BJ (cell line): ENCODE data around the gene PEX10. TPM values are rescaled to one million over a fixed set of nuclear protein-coding genes. Genes with fewer than 3 reads are reported as not detected.

Experiments used
- CTCF ChIA-PET: fragments of 350-600 bp; formaldehyde crosslinking; extraction: SDS; loops from one replicate; lab custom pipeline; 2021; ENCODE audit warnings: antibody characterized with exemption, inconsistent platforms; lab: Yijun Ruan, JAX
- POLR2A ChIA-PET: fragments of 300-600 bp; sonication (Branson Sonifier 250); formaldehyde crosslinking; extraction: SDS; loops from one replicate; lab custom pipeline; 2021; ENCODE audit warnings: antibody characterized with exemption; lab: Charles Lee
- DNase-seq: peaks from one replicate; pipeline ENCODE4 v3.0.0-alpha.2; 2011; ENCODE audit warnings: low read depth
- H3K27me3 ChIP-seq: 2 replicates; pipeline ENCODE4 v1.6.0; 2011; ENCODE audit warnings: low read length; ENCODE audit not compliant: control insufficient read depth, insufficient read depth
- H3K36me3 ChIP-seq: 2 replicates; pipeline ENCODE4 v1.5.1; 2011; ENCODE audit warnings: low read length; ENCODE audit not compliant: control insufficient read depth, insufficient read depth
- H3K4me3 ChIP-seq: 2 replicates; pipeline ENCODE4 v1.5.1; 2011; ENCODE audit warnings: low read depth, mild to moderate bottlenecking, control low read depth, low read length
- polyA plus RNA-seq: library from polyadenylated mRNA; depleted of rRNA; stranded (reverse); fragments of >200 nt; gene quantifications from 2 replicates; pipeline ENCODE4 v1.2.3, GENCODE V29; 2011
- TF ChIP-seq, protein P1 (sequence below): IDR thresholded peaks from 2 replicates; pipeline ENCODE4 v1.5.1; 2011; ENCODE audit warnings: low read depth, mild to moderate bottlenecking, control low read depth, inconsistent platforms, low read length, moderate library complexity; ENCODE audit not compliant: insufficient read depth

PEX10 gene
- polyA plus RNA-seq, 1 experiment: 23.6 TPM

DNA sequence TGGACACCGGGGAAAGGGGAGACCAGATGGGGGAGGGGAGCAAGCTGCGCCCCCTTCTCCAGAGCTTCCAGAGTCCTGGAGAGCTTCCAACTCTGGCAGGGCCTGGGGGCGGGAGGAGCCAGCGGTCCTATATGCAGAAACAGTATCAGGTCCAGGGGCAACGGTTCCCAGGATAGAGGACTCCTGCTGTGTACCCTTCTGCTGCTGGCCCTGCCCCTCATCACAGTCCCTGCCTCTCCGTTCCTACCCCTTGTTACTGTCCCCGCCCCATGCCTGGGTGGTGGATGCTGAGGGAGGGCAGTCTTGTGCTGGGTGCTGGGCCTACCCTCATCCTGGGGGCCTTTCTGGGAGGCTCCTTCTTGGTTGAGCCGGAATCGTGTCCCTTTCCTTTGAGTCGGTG is 19.2 kb upstream of the PEX10 start:
- DNase-seq: no peak
- CTCF ChIA-PET: interaction anchor here (1.7 to 2.5 kb wide), 2 partner anchors 17 to 116 kb away, joined by 5 to 6 read pairs; no protein-coding TSS in a partner anchor
- H3K27me3 ChIP-seq: peaks cover 16% of the 10 kb centered on the region
- H3K36me3 ChIP-seq: no peaks in the 10 kb centered on the region
- POLR2A ChIA-PET: no interaction called here
- TF ChIP-seq, protein P1, sequence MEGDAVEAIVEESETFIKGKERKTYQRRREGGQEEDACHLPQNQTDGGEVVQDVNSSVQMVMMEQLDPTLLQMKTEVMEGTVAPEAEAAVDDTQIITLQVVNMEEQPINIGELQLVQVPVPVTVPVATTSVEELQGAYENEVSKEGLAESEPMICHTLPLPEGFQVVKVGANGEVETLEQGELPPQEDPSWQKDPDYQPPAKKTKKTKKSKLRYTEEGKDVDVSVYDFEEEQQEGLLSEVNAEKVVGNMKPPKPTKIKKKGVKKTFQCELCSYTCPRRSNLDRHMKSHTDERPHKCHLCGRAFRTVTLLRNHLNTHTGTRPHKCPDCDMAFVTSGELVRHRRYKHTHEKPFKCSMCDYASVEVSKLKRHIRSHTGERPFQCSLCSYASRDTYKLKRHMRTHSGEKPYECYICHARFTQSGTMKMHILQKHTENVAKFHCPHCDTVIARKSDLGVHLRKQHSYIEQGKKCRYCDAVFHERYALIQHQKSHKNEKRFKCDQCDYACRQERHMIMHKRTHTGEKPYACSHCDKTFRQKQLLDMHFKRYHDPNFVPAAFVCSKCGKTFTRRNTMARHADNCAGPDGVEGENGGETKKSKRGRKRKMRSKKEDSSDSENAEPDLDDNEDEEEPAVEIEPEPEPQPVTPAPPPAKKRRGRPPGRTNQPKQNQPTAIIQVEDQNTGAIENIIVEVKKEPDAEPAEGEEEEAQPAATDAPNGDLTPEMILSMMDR: no peak
- H3K4me3 ChIP-seq: no peak overlapping the region

DNA sequence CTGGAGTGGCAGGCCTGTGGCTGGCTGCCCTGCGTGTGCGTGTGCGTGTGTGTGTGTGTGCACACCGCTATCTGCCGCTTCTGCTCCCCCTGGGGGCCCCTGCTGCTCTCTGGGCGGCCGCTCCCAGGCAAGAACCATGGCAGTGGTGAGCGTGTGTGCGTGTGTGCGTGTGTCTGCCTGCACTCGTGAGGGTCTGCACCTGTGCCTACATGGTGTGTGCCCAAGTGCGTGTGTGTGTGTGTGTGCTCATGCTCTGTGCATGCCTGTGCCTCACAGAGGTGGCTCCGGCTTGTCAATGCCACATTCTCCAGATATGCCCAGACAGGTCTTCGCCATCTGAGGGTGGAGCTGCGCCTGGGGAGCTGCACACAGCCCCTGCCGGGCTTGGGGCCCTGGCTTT is 18.7 kb upstream of the PEX10 start:
- TF ChIP-seq, protein P1: no peak
- no peak for DNase-seq
- Histone ChIP-seq H3K36me3 (no peaks in the 10 kb centered on the region), H3K27me3 (peaks cover 16% of the 10 kb centered on the region), H3K4me3 (no peak overlapping the region)
- ChIA-PET POLR2A (no interaction called here), CTCF (interaction anchor here (1.7 to 2.5 kb wide), 3 partner anchors 11 to 116 kb away, joined by 4 to 6 read pairs (median 5); no protein-coding TSS in a partner anchor)

DNA sequence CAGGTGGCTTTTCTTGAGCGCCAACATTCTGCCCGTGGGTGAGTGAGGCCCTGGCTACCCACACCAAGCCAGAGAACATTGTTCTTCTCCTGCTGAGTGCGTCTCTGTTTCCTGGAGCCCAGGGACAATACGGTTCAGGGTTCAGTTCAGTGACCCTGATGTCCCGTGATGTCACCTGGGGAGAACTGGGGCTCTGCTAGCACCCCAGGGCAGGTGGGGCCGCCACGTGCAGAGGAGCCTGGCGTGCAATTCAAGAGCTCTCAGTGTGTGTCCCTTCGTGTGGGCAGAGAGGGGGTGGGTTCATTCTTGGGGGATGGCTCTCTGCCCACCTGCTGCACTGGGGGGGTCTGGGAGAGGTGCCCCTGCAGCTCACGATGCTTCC is 18.2 kb upstream of the PEX10 start:
- Histone ChIP-seq H3K36me3 (no peaks in the 10 kb centered on the region), H3K4me3 (no peak overlapping the region), H3K27me3 (peaks cover 14% of the 10 kb centered on the region)
- TF ChIP-seq, protein P1: no peak
- ChIA-PET POLR2A (no interaction called here), CTCF (interaction anchor here (0.6 to 1.8 kb wide), 3 partner anchors 10 to 849 kb away, joined by 3 to 5 read pairs (median 4); no protein-coding TSS in a partner anchor)
- DNase-seq: no peak

DNA sequence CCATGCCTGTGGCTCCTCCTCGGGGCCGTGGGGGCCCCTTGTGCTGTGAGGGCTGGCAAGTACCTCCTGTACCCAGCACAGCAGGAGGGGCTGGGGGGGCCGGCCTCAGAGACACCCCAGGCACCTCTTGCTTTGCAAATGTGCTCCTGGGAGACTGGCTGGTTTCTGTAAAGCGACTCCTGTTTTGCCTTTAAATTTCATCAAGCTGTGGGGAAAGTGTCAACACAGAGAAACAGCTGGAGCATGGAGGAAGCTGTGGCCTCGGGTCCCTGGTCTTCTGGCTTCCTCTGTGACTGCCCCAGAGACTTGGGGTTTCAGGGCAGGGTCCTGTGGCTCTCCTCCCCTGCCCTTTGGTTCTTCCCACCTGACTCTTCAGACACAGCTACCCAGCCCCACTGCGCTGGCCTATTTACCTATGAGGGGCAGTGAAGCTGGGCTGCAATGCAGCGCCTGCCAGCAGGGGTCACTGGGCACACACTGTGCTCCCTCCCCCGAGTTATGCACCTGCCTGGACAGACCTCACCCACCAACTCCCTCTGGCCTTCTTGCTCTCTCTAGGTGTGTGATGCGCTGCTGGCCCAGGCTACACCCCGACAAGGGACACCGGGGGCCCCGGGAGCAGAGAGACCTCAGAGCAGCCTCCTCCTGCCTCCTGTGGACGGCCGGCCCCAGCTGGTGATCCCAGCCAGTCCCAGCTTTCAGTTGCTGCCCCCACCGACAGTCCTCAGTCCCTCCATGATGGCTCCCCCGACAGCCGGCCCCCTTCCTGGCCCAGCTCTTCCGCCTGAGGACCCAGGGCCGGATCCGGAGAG is 17.6 kb upstream of the PEX10 start:
- H3K27me3 ChIP-seq: peaks cover 13% of the 10 kb centered on the region
- no peak for DNase-seq
- POLR2A ChIA-PET: no interaction called here
- TF ChIP-seq, protein P1: peak; percentile 42
- CTCF ChIA-PET: interaction anchor here (0.6 to 1.8 kb wide), 2 partner anchors 10 to 850 kb away, joined by 3 to 4 read pairs; no protein-coding TSS in a partner anchor
- H3K4me3 ChIP-seq: no peak overlapping the region
- H3K36me3 ChIP-seq: no peaks in the 10 kb centered on the region

DNA sequence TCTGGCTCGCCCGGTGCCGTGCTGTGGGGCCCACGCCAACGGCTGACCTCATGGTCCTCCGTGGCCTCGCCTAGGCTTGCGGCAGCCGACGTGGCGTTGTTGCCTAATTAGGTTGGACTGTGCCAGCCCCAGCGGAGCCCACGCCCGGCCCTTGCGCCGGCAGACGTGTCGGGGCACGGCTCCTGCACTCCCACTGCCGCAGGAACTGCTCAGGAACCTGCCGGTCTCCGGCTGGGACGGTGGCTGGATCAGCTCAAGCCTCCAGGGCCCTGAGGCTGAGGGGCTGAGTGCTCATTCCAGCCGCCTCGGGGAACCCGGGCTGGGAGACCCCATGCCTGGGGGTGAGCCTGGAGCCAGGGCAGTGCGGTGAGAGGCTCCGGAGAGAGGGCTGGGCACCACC is 16.1 kb upstream of the PEX10 start:
- Histone ChIP-seq H3K36me3 (no peaks in the 10 kb centered on the region), H3K27me3 (peaks cover 12% of the 10 kb centered on the region), H3K4me3 (no peak overlapping the region)
- no peak for DNase-seq
- ChIA-PET CTCF (no interaction called here), POLR2A (no interaction called here)
- TF ChIP-seq, protein P1: no peak
